Testis (tissue), 3 donors: Measurements from ENCODE around the gene WDR45B. TPM values are rescaled to one million over a fixed set of nuclear protein-coding genes. Genes with fewer than 3 reads are reported as not detected.

Experiments used
- DNase-seq: peaks from one replicate; pipeline ENCODE4 v3.0.0-alpha.2; 2019
- H3K27ac ChIP-seq, 2 donors: fragments of 200-600 bp; sonication (generic); one replicate each; pipeline ENCODE4 v1.5.1; 2019
- H3K27me3 ChIP-seq: fragments of 200-600 bp; sonication (generic); one replicate; pipeline ENCODE4 v1.5.1; 2019
- H3K36me3 ChIP-seq: fragments of 200-600 bp; sonication (generic); one replicate; pipeline ENCODE4 v1.5.1; 2017; ENCODE audit warnings: low read depth; ENCODE audit errors: missing control alignments
- H3K4me1 ChIP-seq: fragments of 200-600 bp; sonication (generic); one replicate; pipeline ENCODE4 v1.5.1; 2019
- H3K4me3 ChIP-seq, 2 donors: fragments of 200-600 bp; sonication (generic); one replicate each; pipeline ENCODE4 v1.5.1; 2017 to 2019
- H3K9me3 ChIP-seq: fragments of 200-600 bp; sonication (generic); one replicate; pipeline ENCODE4 v1.5.1; 2017
- CTCF ChIP-seq, 3 experiments: fragments of 450-650 bp in 2 of 3; fragments of 200-600 bp in 1 of 3; sonication (generic) in 1 of 3; IDR thresholded peaks; one replicate each; pipeline ENCODE4 v1.5.1; 2016 to 2019; ENCODE audit warnings: antibody characterized with exemption in 3 of 3, mild to moderate bottlenecking in 2 of 3, moderate library complexity in 1 of 3
- POLR2A ChIP-seq: fragments of 450-650 bp; IDR thresholded peaks from one replicate; pipeline ENCODE4 v1.6.1; 2017; ENCODE audit warnings: antibody characterized with exemption, mild to moderate bottlenecking, moderate library complexity
- WGBS, 2 donors: methylation state at CpG; one replicate each; pipeline ENCODE4 v1.1.5; 2018; 5-methylcytosine and 5-hydroxymethylcytosine counted together
- intact Hi-C: fragments of 100-400 bp; cut with DNase I; formaldehyde crosslinking; loops from one replicate; pipeline ENCODE4 v1.15.1; 2023; ENCODE audit warnings: low total_unique reads
- polyA plus RNA-seq: library from polyadenylated mRNA; stranded (reverse); fragments of 350-450 nt; fragmentation: Illumina TruSeq; extraction: RNeasy Lipid Tissue Mini Kit (QIAGEN cat#74804); gene quantifications from one replicate; pipeline ENCODE4 v1.2.3, GENCODE V29; 2014; ENCODE audit warnings: low read depth, low replicate concordance; ENCODE audit not compliant: insufficient read depth
- total RNA-seq, 2 donors: library from RNA; depleted of rRNA; stranded (reverse); fragments of >200 nt; gene quantifications; one replicate each; pipeline ENCODE4 v1.2.3, GENCODE V29; 2016

The WDR45B gene
- total and polyA plus RNA-seq, 3 donors from 2014 or later = 142 to 165 (median 163) TPM

- 91 to 95% methylated on average over 4 of the region's 4 CpGs for WGBS, 2 donors
- DNase-seq = no peak
Observed at GRCh38 chr17:82609655-82610054, 38.6 kb downstream of the WDR45B start.

GRCh38 chr17:82608816-82609215 is 39.4 kb downstream of the WDR45B start:
- 56 to 69% methylated on average over 5 of the region's 5 CpGs for WGBS, 2 donors
- no peak overlapping the region for H3K27ac ChIP-seq
- H3K36me3 ChIP-seq = no peaks in the 10 kb centered on the region
- no peaks in the 10 kb centered on the region for H3K9me3 ChIP-seq
- H3K27me3 ChIP-seq = no peaks in the 10 kb centered on the region
- no peaks in the 10 kb centered on the region for H3K4me1 ChIP-seq
- intact Hi-C loops = no loop called here
- H3K4me3 ChIP-seq = no peak overlapping the region
- TF ChIP-seq POLR2A (no peak), CTCF (IDR thresholded peaks at IDR 0.05) (no peak)
- DNase-seq = no peak

More at GRCh38 chr17:82609655-82610054, 38.6 kb downstream of the WDR45B start:
- intact Hi-C loops = no loop called here
- Histone ChIP-seq H3K4me3 (no peak overlapping the region), H3K4me1 (no peaks in the 10 kb centered on the region), H3K36me3 (no peaks in the 10 kb centered on the region), H3K27me3 (no peaks in the 10 kb centered on the region), H3K27ac (no peak overlapping the region), H3K9me3 (no peaks in the 10 kb centered on the region)
- TF ChIP-seq POLR2A (no peak), CTCF (IDR thresholded peaks at IDR 0.05) (no peak)

GRCh38 chr17:82605939-82606600 is 42.2 kb downstream of the WDR45B start:
- TF ChIP-seq CTCF (IDR thresholded peaks at IDR 0.05) (no peak), POLR2A (no peak)
- no peaks in the 10 kb centered on the region for H3K9me3 ChIP-seq
- DNase-seq = no peak
- WGBS, 2 donors = 68 to 84% methylated on average over 16 of the region's 16 CpGs
- no peak overlapping the region for H3K27ac ChIP-seq
- no peaks in the 10 kb centered on the region for H3K36me3 ChIP-seq
- intact Hi-C loops = no loop called here
- no peak overlapping the region for H3K4me3 ChIP-seq
- no peaks in the 10 kb centered on the region for H3K4me1 ChIP-seq
- no peaks in the 10 kb centered on the region for H3K27me3 ChIP-seq

- Histone ChIP-seq H3K4me3 (no peak overlapping the region), H3K4me1 (no peaks in the 10 kb centered on the region), H3K27ac (no peak overlapping the region), H3K9me3 (no peaks in the 10 kb centered on the region), H3K27me3 (no peaks in the 10 kb centered on the region), H3K36me3 (no peaks in the 10 kb centered on the region)
- no peak for DNase-seq
- 96 to 98% methylated on average over 7 of the region's 7 CpGs for WGBS, 2 donors
- TF ChIP-seq CTCF (IDR thresholded peaks at IDR 0.05) = no peak
- no peak for TF ChIP-seq POLR2A
- intact Hi-C loops = no loop called here
Observed at GRCh38 chr17:82604532-82604931, 43.7 kb downstream of the WDR45B start.

- Histone ChIP-seq H3K27ac (peak overlapping the region in 1 of 2 donors; percentile 45), H3K9me3 (no peaks in the 10 kb centered on the region), H3K4me1 (no peaks in the 10 kb centered on the region), H3K27me3 (no peaks in the 10 kb centered on the region), H3K4me3 (no peak overlapping the region), H3K36me3 (no peaks in the 10 kb centered on the region)
- DNase-seq = peak; percentile 73
- WGBS, 2 donors = 60% methylated on average over 18 of the region's 18 CpGs
- TF ChIP-seq POLR2A = no peak
- no peak for TF ChIP-seq CTCF (IDR thresholded peaks at IDR 0.05)
- intact Hi-C loops = no loop called here
Observed at GRCh38 chr17:82603981-82604448, 44.2 kb downstream of the WDR45B start.
